Loucy (cell line): ENCODE measurements around the gene TMEM132E.

ENCODE experiments used
- H2AFZ ChIP-seq: fragments of 200-600 bp; sonication (generic); 2 replicates; pipeline ENCODE4 v1.6.0; 2016; ENCODE audit warnings: antibody characterized with exemption, mild to moderate bottlenecking, low read length, moderate library complexity
- H3F3A ChIP-seq: fragments of 200-600 bp; 2 replicates; pipeline ENCODE4 v1.6.0; 2016; ENCODE audit warnings: antibody characterized with exemption, low read depth, mild to moderate bottlenecking
- H3K27me3 ChIP-seq: fragments of 200-600 bp; sonication (generic); 2 replicates; pipeline ENCODE4 v1.6.1; 2014; ENCODE audit warnings: low read length, mild to moderate bottlenecking; ENCODE audit not compliant: insufficient read depth, poor library complexity, severe bottlenecking
- H3K36me3 ChIP-seq: fragments of 200-600 bp; sonication (generic); 2 replicates; pipeline ENCODE4 v1.6.1; 2016; ENCODE audit warnings: low read length; ENCODE audit not compliant: insufficient read depth
- H3K4me1 ChIP-seq: fragments of 200-600 bp; sonication (generic); 2 replicates; pipeline ENCODE4 v1.5.1; 2014; ENCODE audit warnings: low read length, mild to moderate bottlenecking; ENCODE audit not compliant: insufficient read depth, poor library complexity, severe bottlenecking
- H3K4me2 ChIP-seq: fragments of 200-600 bp; sonication (generic); 2 replicates; pipeline ENCODE4 v1.6.0; 2014; ENCODE audit warnings: antibody characterized with exemption, low read length, low read depth, mild to moderate bottlenecking; ENCODE audit not compliant: poor library complexity, severe bottlenecking
- H3K4me3 ChIP-seq: fragments of 200-600 bp; sonication (generic); 2 replicates; pipeline ENCODE4 v1.5.1; 2014; ENCODE audit warnings: low read length, mild to moderate bottlenecking, mixed read lengths; ENCODE audit not compliant: poor library complexity, severe bottlenecking
- H3K79me2 ChIP-seq: fragments of 200-600 bp; sonication (generic); 2 replicates; pipeline ENCODE4 v1.6.1; 2014; ENCODE audit warnings: low read length; ENCODE audit not compliant: insufficient read depth
- H3K9ac ChIP-seq: fragments of 200-600 bp; sonication (generic); 2 replicates; pipeline ENCODE4 v1.6.0; 2014; ENCODE audit warnings: mild to moderate bottlenecking, low read depth, low read length, moderate library complexity; ENCODE audit not compliant: poor library complexity, severe bottlenecking
- H3K9me2 ChIP-seq: fragments of 200-600 bp; sonication (generic); replicated peaks from 2 replicates; pipeline ENCODE4 v1.6.1; 2016; ENCODE audit warnings: low read depth, low read length, mixed read lengths
- H3K9me3 ChIP-seq: fragments of 200-600 bp; sonication (generic); 2 replicates; pipeline ENCODE4 v1.6.1; 2014; ENCODE audit warnings: mild to moderate bottlenecking, antibody characterized with exemption, low read length, low read depth; ENCODE audit not compliant: insufficient read depth
- H4K20me1 ChIP-seq: fragments of 200-600 bp; sonication (generic); 2 replicates; pipeline ENCODE4 v1.6.0; 2014; ENCODE audit warnings: antibody characterized with exemption, low read length, mild to moderate bottlenecking; ENCODE audit not compliant: insufficient read depth, poor library complexity, severe bottlenecking
- EZH2phosphoT487 ChIP-seq: fragments of 200-600 bp; IDR thresholded peaks from 2 replicates; pipeline ENCODE4 v1.6.1; 2018; ENCODE audit warnings: antibody characterized with exemption, mild to moderate bottlenecking, moderate library complexity, borderline replicate concordance
- TF ChIP-seq, protein P1 (sequence below): fragments of 200-600 bp; sonication (generic); conservative IDR thresholded peaks from 2 replicates; pipeline ENCODE4 v1.5.1; 2014; ENCODE audit warnings: mild to moderate bottlenecking, antibody characterized with exemption, low read length

The TMEM132E gene

DNA sequence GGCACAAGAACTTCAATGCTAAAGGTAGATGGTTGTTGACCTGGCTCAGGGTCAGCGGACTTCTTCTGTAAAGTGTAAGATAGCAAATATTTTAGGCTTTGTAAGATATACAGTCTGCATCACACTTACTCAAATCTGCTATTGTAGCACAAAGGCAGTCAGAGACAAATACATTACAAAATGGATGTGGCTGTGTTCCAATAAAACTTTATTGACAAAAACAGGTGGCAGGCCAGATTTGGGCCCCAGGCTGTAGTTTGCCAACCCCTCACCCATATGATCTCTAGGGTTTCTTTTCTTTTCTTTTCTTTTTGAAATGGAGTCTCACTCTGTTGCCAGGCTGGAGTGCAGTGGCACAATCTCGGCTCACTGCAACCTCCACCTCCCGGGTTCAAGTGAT lies 39.5 kb upstream of the TMEM132E start:
- TF ChIP-seq, protein P1, sequence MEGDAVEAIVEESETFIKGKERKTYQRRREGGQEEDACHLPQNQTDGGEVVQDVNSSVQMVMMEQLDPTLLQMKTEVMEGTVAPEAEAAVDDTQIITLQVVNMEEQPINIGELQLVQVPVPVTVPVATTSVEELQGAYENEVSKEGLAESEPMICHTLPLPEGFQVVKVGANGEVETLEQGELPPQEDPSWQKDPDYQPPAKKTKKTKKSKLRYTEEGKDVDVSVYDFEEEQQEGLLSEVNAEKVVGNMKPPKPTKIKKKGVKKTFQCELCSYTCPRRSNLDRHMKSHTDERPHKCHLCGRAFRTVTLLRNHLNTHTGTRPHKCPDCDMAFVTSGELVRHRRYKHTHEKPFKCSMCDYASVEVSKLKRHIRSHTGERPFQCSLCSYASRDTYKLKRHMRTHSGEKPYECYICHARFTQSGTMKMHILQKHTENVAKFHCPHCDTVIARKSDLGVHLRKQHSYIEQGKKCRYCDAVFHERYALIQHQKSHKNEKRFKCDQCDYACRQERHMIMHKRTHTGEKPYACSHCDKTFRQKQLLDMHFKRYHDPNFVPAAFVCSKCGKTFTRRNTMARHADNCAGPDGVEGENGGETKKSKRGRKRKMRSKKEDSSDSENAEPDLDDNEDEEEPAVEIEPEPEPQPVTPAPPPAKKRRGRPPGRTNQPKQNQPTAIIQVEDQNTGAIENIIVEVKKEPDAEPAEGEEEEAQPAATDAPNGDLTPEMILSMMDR, result no peak
- TF ChIP-seq EZH2phosphoT487, result no peak
- Histone ChIP-seq H3K36me3 (no peaks in the 10 kb centered on the region), H3K4me2 (no peak overlapping the region), H2AFZ (no peak overlapping the region), H3K9me2 (no peaks in the 10 kb centered on the region), H3K4me1 (no peaks in the 10 kb centered on the region), H4K20me1 (no peaks in the 10 kb centered on the region), H3F3A (no peaks in the 10 kb centered on the region), H3K27me3 (no peaks in the 10 kb centered on the region), H3K9ac (no peak overlapping the region), H3K4me3 (no peak overlapping the region), H3K9me3 (no peaks in the 10 kb centered on the region), H3K79me2 (no peaks in the 10 kb centered on the region)

DNA sequence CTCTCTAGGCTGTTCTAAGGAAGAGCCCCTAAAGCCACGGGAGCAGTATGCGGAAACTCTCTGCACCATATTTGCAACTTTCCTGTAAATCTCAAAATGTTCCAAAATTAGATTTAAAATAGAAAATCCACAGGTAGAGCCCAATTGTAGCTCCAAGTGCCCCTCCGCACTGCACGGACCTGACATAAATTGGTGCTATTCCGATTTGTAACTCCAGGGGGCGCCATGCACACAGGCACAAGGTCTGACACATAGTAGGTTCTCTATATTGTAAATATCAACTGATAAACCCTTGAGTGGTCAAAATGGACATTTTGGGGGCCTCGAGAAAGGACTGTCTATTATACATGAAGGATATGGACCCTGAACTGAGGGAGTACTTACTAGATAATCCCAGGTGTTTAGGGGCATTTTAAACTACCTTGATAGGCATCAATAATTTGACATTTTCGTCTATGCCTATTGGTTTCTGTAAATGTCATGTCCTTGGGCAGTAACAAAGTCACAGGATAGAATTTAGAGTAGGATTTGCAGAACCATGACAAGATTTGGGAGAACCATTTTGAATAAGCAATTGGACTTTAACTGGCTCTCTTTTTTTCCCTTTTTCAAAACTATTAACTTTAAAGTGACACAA lies 36.6 kb upstream of the TMEM132E start:
- Histone ChIP-seq H3K27me3 (no peaks in the 10 kb centered on the region), H3K9me2 (no peaks in the 10 kb centered on the region), H4K20me1 (no peaks in the 10 kb centered on the region), H3K79me2 (no peaks in the 10 kb centered on the region), H3K9me3 (no peaks in the 10 kb centered on the region), H3K4me1 (no peaks in the 10 kb centered on the region), H3K4me3 (no peak overlapping the region), H3K36me3 (no peaks in the 10 kb centered on the region), H3F3A (no peaks in the 10 kb centered on the region), H2AFZ (no peak overlapping the region), H3K9ac (no peak overlapping the region), H3K4me2 (no peak overlapping the region)
- TF ChIP-seq, protein P1, result peak; percentile 100
- no peak for TF ChIP-seq EZH2phosphoT487

GRCh38 chr17:34547453-34548063 lies 31.8 kb upstream of the TMEM132E start:
- Histone ChIP-seq H4K20me1 (no peaks in the 10 kb centered on the region), H3K9ac (no peak overlapping the region), H3K4me2 (no peak overlapping the region), H3K36me3 (no peaks in the 10 kb centered on the region), H3K4me1 (no peaks in the 10 kb centered on the region), H3K27me3 (no peaks in the 10 kb centered on the region), H3K79me2 (no peaks in the 10 kb centered on the region), H3K4me3 (no peak overlapping the region), H2AFZ (no peak overlapping the region), H3K9me3 (no peaks in the 10 kb centered on the region), H3K9me2 (no peaks in the 10 kb centered on the region), H3F3A (no peaks in the 10 kb centered on the region)
- TF ChIP-seq, protein P1, result peak; percentile 21; the same call in 1 of the 2 replicates
- TF ChIP-seq EZH2phosphoT487, result no peak
